GM19328 (cell line): ENCODE data around the gene LRFN2.

Source experiments
- ATAC-seq: cut with Tn5 transposase; IDR thresholded peaks from one replicate; pipeline ENCODE4 v1.9.1; 2021; ENCODE audit warnings: mild to moderate bottlenecking, moderate library complexity; ENCODE audit not compliant: unreplicated experiment

Gene LRFN2

DNA sequence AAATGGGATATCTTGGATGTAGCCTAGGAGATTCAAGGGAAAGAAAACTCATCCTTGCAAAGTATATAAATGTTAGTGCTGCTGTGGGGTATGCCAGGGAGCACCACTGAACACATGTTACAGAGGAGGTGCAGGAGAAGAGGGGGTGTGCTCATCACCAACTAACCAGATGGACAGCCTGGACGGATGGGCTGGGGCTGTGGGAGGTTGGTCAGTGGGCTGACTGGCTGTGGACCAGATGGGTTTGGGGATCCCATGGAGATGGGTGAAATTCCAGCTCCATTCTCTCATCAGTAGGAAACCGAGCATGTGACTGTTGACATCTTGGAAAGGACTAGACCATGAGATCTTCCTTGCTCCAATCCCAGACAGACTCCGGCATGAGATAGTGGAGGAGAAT, 201.0 kb downstream of the LRFN2 start:
- ATAC-seq, result no peak

DNA sequence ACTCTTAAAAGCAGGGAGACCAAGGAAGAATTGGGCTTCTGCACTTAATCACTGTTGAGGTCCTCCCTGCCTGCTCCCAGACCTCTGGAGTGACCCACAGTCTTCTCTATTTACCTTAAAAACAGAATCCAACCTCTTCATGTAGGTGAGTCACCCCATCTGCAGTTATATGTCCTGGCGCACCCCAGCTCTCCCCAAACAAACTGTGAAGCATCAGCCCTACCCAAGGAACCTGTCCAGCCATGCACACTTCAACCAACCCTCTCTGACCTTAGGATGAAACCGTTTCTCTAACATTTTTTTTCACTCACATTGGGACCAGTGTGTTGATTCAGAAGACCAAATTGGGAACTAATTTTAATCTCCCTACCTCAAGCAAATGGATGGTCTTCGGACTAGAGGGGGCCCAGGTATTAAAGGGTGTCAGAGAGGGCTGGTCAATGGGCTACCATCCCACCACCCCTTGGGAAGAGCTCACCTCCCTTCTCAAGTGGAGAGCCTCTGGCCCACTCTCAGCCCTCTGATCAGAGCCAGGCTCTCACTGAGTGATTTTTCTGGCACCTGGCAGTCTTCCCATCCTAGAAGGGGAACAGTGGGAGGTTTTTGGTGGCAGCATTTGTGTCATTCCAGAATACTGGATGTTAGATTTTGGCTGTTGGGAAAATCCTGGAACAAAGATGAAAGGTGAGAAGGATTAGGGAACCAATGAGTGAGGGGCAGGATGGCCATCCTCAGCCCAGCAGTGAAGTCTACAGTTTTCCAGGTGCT, 203.6 kb downstream of the LRFN2 start:
- no peak for ATAC-seq

DNA sequence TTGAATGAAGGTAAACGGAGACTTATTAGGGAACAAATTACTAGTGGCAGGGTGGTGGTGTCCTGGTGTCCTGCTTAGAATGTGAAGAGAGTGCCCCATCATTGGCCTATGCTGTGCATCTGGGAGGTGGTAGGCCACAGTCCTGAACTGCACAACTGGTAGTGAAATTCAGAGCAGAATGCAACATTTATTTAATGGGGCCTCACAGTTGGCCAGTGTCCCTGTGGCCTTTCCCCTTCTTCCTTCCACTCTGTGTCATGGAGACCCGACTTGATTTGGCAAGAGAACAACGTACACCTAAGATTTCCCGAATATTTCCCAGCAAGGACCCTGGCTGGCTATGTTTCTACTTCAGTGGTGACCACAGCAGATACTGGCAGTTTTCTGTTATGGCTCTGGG, 206.9 kb downstream of the LRFN2 start:
- ATAC-seq, result no peak

- ATAC-seq, result no peak
Observed at GRCh38 chr6:40379811-40380210, 207.4 kb downstream of the LRFN2 start.

DNA sequence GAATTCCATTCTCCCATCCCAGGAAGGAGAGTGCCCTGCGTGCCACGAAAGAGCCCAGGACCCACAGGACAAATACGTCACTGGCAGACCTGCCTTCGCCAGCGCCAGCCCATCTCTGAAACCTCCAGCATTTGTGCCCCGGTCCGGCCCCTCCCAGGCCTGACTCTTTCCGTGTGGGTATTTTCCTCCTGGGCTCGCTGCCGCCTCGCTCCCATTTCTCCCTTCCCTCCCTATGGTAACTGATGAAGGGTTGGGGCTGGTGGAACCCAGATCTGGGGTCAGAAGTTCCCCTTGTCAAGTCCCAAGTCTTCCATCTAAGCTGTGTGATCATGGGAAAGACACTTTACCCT, 208.5 kb downstream of the LRFN2 start:
- no peak for ATAC-seq

GRCh38 chr6:40378071-40378724, 209.0 kb downstream of the LRFN2 start:
- no peak for ATAC-seq

- ATAC-seq, result no peak
Observed at GRCh38 chr6:40377173-40377806, 209.9 kb downstream of the LRFN2 start.

DNA sequence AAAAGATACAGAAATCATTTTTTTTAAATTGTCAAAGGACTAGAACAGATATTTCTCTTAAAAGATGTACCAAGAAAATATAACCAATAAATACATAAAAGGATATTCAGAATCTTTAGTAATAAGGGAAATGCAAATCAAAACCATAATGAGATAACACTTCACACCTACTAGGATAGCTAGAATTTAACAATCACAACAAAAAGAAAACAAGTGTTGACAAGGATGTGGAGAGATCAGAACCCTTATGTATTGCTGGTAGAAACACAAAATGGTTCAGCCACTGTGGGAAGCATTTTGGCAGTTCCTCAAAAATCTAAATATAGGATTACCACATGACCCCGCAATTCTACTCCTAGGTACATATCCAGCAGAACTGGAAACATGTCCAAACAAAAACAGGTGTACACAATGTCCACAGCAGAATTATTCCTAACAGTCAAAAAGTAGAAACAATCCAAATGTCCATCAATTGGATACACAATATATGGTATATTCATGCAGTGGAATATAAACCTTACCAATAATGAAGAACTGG, 211.0 kb downstream of the LRFN2 start:
- no peak for ATAC-seq

GRCh38 chr6:40373267-40373666, 213.9 kb downstream of the LRFN2 start:
- ATAC-seq, result no peak

DNA sequence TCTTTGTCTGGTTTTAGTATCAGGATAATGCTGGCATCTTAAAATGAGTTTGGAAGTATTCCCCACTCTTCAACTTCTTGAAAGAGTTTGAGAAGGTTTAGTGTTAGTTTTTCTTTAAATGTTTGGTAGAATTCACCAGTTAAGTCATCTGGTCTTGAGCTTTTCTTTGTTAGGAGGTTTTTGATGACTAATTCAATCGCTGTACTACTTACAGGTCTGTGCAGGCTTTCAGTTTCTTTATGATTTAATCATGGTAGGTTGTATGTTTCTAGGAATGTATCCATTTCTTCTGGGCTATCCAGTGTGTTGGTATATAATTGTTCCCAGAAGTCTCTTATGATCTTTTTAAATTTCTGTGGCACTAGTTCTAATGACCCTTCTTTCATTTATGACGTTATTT, 215.5 kb downstream of the LRFN2 start:
- ATAC-seq, result no peak

- no peak for ATAC-seq
Observed at GRCh38 chr6:40371095-40371494, 216.1 kb downstream of the LRFN2 start.

- no peak for ATAC-seq
Observed at GRCh38 chr6:40369891-40370290, 217.3 kb downstream of the LRFN2 start.

GRCh38 chr6:40369042-40369441, 218.1 kb downstream of the LRFN2 start:
- ATAC-seq, result no peak

GRCh38 chr6:40362859-40363258, 224.3 kb downstream of the LRFN2 start:
- ATAC-seq, result no peak

GRCh38 chr6:40359808-40360207, 227.4 kb downstream of the LRFN2 start:
- no peak for ATAC-seq

DNA sequence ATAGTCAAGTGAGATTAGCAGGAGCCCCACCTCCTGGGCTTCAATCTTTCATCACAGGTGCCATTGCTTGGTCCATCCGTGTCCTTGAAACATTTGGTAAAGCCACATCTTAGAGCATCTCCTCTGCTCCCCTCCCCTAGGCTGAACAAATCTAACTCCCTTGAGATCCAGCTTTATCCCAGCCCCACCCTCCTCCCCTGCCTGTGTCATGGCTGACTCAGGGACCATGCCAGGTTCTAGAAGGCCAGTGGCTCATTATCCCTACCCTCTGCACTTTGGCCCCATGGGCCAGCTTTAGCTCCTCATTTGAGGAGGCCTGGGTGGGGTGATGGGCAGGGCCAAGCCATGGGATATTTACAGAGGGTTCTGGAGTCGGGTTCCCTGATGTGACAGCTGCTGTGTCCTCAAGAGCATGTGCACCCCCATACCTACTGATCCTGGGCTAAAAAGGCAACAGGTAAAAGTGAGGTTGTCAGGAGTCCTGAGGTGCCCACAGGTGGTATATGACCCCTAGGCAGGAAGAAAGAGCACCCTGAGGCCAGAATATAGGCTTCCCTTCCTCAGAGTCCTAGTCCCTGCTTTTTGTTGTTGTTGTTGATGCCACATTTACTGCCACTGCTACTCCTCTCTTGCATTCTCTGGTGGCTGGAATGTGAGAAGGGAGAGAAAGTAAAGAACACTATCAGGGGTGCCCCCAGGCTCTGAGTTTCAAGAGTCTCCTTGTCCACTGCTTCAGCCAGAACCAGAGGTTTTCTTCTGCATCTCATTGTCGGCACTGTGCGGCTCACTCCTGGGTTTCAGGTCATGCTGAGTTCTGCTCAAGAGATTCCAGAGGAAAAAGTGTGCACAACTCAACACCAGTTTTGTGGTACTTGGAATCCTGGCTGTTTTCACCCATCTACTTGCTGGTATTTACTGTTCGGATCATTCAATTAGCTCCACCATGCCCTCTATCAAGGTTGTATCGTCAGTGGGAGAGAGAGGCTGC, 228.4 kb downstream of the LRFN2 start:
- no peak for ATAC-seq

- ATAC-seq, result no peak
Observed at GRCh38 chr6:40356242-40356910, 230.8 kb downstream of the LRFN2 start.

DNA sequence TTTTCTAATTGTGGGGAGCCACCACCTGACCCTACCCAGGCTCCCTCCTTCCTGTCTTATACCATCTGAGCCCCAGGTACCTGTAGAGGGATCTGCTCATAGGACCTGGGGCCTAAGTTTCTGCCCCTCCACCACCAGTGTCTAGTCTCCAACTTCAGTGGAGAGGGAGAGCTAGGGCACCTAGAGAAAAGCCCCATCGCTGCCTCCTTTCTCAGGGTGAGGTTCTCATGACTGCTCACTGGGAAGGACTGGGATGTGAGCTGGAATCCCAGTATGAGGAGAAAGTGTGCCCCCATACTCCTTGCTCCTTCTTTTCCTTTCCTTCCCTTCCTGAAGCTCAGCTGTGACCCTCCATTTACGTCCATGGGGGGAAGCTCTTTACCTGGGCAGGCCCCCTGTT, 231.6 kb downstream of the LRFN2 start:
- ATAC-seq, result no peak

DNA sequence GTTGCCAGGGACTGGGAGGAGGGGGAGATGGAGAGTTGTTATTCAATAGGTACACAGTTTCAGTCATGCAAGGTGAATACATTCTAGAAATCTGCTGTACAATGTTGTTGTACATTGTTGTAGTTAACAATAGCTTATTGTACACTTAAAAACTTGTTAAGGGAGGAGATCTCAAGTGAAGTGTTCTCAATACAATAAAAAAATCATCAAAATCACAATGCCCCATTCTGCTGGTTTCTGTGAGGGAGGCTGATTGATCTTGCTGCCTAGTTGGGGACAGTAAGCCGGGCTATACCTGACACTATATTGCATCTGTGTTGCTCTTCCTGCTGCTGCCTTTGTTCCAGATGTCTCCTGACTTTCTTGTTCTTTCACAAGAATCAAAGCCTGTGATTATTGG, 232.1 kb downstream of the LRFN2 start:
- ATAC-seq, result no peak

- ATAC-seq, result no peak
Observed at GRCh38 chr6:40353967-40354452, 233.2 kb downstream of the LRFN2 start.
